Measurements from ENCODE around the gene ZC3H4. TPM values are rescaled to one million over a fixed set of nuclear protein-coding genes. Genes with fewer than 3 reads are reported as not detected.
"Not testable (repeated sequence)": the region's sequence is repeated elsewhere in the genome, so short reads cannot be mapped to it uniquely, and the experiment has no call there.

Gene ZC3H4
- total RNA-seq, 2 experiments from 2014 or later, result 98.3 to 104 TPM

- H3K27me3 Mint-ChIP-seq, result no peaks in the 10 kb centered on the region
- no peak for DNase-seq
- CTCF ChIA-PET, result interaction anchor here (1.1 kb wide), 1 partner anchor 23 kb away, joined by 3 read pairs; no protein-coding TSS in a partner anchor
- H3K27ac Mint-ChIP-seq, result no peak overlapping the region
- peaks cover 63% of the 10 kb centered on the region for H3K4me1 Mint-ChIP-seq
- no peaks in the 10 kb centered on the region for H3K9me3 Mint-ChIP-seq
- peaks cover 47% of the 10 kb centered on the region for H3K36me3 Mint-ChIP-seq (ENCODE audit: low read depth)
- no peak overlapping the region for H3K4me3 Mint-ChIP-seq
- POLR2A ChIA-PET, result interaction anchor here (4.0 to 15.1 kb wide), 2 partner anchors 7 to 10 kb away, joined by 43 to 704 read pairs; partner anchors contain the start of gene ZC3H4
Measured at GRCh38 chr19:47102346-47103060, 11.1 kb downstream of the ZC3H4 start.

GRCh38 chr19:47101116-47101515 lies 12.5 kb downstream of the ZC3H4 start:
- CTCF ChIA-PET, result not testable (repeated sequence)
- Mint-ChIP-seq H3K36me3 (ENCODE audit: low read depth) (peaks cover 53% of the 10 kb centered on the region), H3K4me1 (peaks cover 63% of the 10 kb centered on the region)

GRCh38 chr19:47100290-47100689 lies 13.3 kb downstream of the ZC3H4 start:
- no peaks in the 10 kb centered on the region for H3K9me3 Mint-ChIP-seq
- ChIA-PET CTCF (interaction anchor here (1.5 kb wide), 1 partner anchor 21 kb away, joined by 7 read pairs; no protein-coding TSS in a partner anchor), POLR2A (interaction anchor here (10.2 kb wide), 1 partner anchor 9 kb away, joined by 704 read pairs; the partner anchor contains the start of gene ZC3H4)
- DNase-seq, result no peak
- peaks cover 48% of the 10 kb centered on the region for H3K36me3 Mint-ChIP-seq (ENCODE audit: low read depth)
- peaks cover 63% of the 10 kb centered on the region for H3K4me1 Mint-ChIP-seq
- H3K27ac Mint-ChIP-seq, result no peak overlapping the region
- no peak overlapping the region for H3K4me3 Mint-ChIP-seq
- no peaks in the 10 kb centered on the region for H3K27me3 Mint-ChIP-seq

More at GRCh38 chr19:47101116-47101515, 12.5 kb downstream of the ZC3H4 start:
- H3K9me3 Mint-ChIP-seq, DNase-seq, H3K27ac Mint-ChIP-seq, H3K4me3 Mint-ChIP-seq, H3K27me3 Mint-ChIP-seq: not testable (repeated sequence)
- POLR2A ChIA-PET, result interaction anchor here (4.0 kb wide), 1 partner anchor 12 kb away, joined by 43 read pairs; the partner anchor contains the start of gene ZC3H4

GRCh38 chr19:47099576-47100050 lies 14.0 kb downstream of the ZC3H4 start:
- Mint-ChIP-seq H3K9me3 (no peaks in the 10 kb centered on the region), H3K4me1 (peaks cover 69% of the 10 kb centered on the region), H3K36me3 (ENCODE audit: low read depth) (peaks cover 43% of the 10 kb centered on the region), H3K27me3 (no peaks in the 10 kb centered on the region), H3K27ac (no peak overlapping the region), H3K4me3 (no peak overlapping the region)
- POLR2A ChIA-PET, result interaction anchor here (10.2 kb wide), 1 partner anchor 10 kb away, joined by 704 read pairs; the partner anchor contains the start of gene ZC3H4
- CTCF ChIA-PET, result interaction anchor here (0.5 to 1.5 kb wide), 3 partner anchors 20 to 87 kb away, joined by 3 to 7 read pairs (median 4); no protein-coding TSS in a partner anchor
- DNase-seq, result no peak

GRCh38 chr19:47098608-47099007 lies 15.0 kb downstream of the ZC3H4 start:
- CTCF ChIA-PET, result interaction anchor here (0.8 to 1.5 kb wide), 4 partner anchors 19 to 88 kb away, joined by 3 to 7 read pairs (median 3); no protein-coding TSS in a partner anchor
- peaks cover 48% of the 10 kb centered on the region for H3K36me3 Mint-ChIP-seq (ENCODE audit: low read depth)
- no peak overlapping the region for H3K4me3 Mint-ChIP-seq
- H3K27me3 Mint-ChIP-seq, result no peaks in the 10 kb centered on the region
- POLR2A ChIA-PET, result interaction anchor here (0.6 to 10.2 kb wide), 2 partner anchors 11 to 197 kb away, joined by 5 to 704 read pairs; partner anchors contain the start of gene ZC3H4
- H3K27ac Mint-ChIP-seq, result peak overlapping the region; percentile 60
- H3K9me3 Mint-ChIP-seq, result no peaks in the 10 kb centered on the region
- peaks cover 72% of the 10 kb centered on the region for H3K4me1 Mint-ChIP-seq
- no peak for DNase-seq

- H3K27me3 Mint-ChIP-seq, result no peaks in the 10 kb centered on the region
- H3K36me3 Mint-ChIP-seq (ENCODE audit: low read depth), result peaks cover 50% of the 10 kb centered on the region
- DNase-seq, result no peak
- CTCF ChIA-PET, result interaction anchor here (1.2 to 2.2 kb wide), 2 partner anchors 11 to 16 kb away, joined by 4 to 9 read pairs; partner anchors contain the start of gene ZC3H4
- H3K4me1 Mint-ChIP-seq, result peaks cover 73% of the 10 kb centered on the region
- no peak overlapping the region for H3K4me3 Mint-ChIP-seq
- H3K9me3 Mint-ChIP-seq, result no peaks in the 10 kb centered on the region
- POLR2A ChIA-PET, result interaction anchor here (10.2 kb wide), 1 partner anchor 12 kb away, joined by 704 read pairs; the partner anchor contains the start of gene ZC3H4
- peak overlapping the region; percentile 52 for H3K27ac Mint-ChIP-seq
Measured at GRCh38 chr19:47097396-47098201, 16.0 kb downstream of the ZC3H4 start.

- Mint-ChIP-seq H3K9me3 (no peaks in the 10 kb centered on the region), H3K36me3 (ENCODE audit: low read depth) (peaks cover 55% of the 10 kb centered on the region), H3K27ac (peak overlapping the region; percentile 91), H3K27me3 (no peaks in the 10 kb centered on the region), H3K4me1 (peaks cover 73% of the 10 kb centered on the region), H3K4me3 (no peak overlapping the region)
- POLR2A ChIA-PET, result interaction anchor here (1.5 to 10.2 kb wide), 3 partner anchors 13 to 49 kb away, joined by 4 to 704 read pairs (median 6); partner anchors contain the start of gene ZC3H4
- DNase-seq, result no peak
- CTCF ChIA-PET, result interaction anchor here (1.0 to 2.2 kb wide), 3 partner anchors 12 to 27 kb away, joined by 3 to 9 read pairs (median 4); partner anchors contain the start of gene ZC3H4
Measured at GRCh38 chr19:47096721-47097120, 16.9 kb downstream of the ZC3H4 start.

GRCh38 chr19:47096100-47096704 lies 17.4 kb downstream of the ZC3H4 start:
- Mint-ChIP-seq H3K4me1 (peaks cover 74% of the 10 kb centered on the region), H3K9me3 (no peaks in the 10 kb centered on the region), H3K27ac (peak overlapping the region; percentile 91), H3K4me3 (no peak overlapping the region), H3K27me3 (no peaks in the 10 kb centered on the region), H3K36me3 (ENCODE audit: low read depth) (peaks cover 57% of the 10 kb centered on the region)
- ChIA-PET POLR2A (interaction anchor here (0.6 to 10.2 kb wide), 9 partner anchors 13 to 90 kb away, joined by 3 to 704 read pairs (median 7); partner anchors contain the start of genes SAE1 and ZC3H4), CTCF (interaction anchor here (0.9 to 2.2 kb wide), 6 partner anchors 12 to 148 kb away, joined by 3 to 9 read pairs (median 6); partner anchors contain the start of gene ZC3H4)
- no peak for DNase-seq

- CTCF ChIA-PET, result interaction anchor here (0.9 to 2.2 kb wide), 6 partner anchors 13 to 161 kb away, joined by 3 to 9 read pairs (median 5); partner anchors contain the start of gene ZC3H4
- H3K4me1 Mint-ChIP-seq, result peaks cover 79% of the 10 kb centered on the region
- peaks cover 63% of the 10 kb centered on the region for H3K36me3 Mint-ChIP-seq (ENCODE audit: low read depth)
- H3K9me3 Mint-ChIP-seq, result no peaks in the 10 kb centered on the region
- no peaks in the 10 kb centered on the region for H3K27me3 Mint-ChIP-seq
- peak overlapping the region; percentile 91 for H3K27ac Mint-ChIP-seq
- peak; percentile 45 for DNase-seq
- POLR2A ChIA-PET, result interaction anchor here (0.6 to 10.2 kb wide), 11 partner anchors 12 to 131 kb away, joined by 3 to 704 read pairs (median 6); partner anchors contain the start of genes SAE1 and ZC3H4
- peak overlapping the region; percentile 79 for H3K4me3 Mint-ChIP-seq
Measured at GRCh38 chr19:47095476-47096099, 18.0 kb downstream of the ZC3H4 start.

- peaks cover 83% of the 10 kb centered on the region for H3K4me1 Mint-ChIP-seq
- peak; percentile 74 for DNase-seq
- H3K27me3 Mint-ChIP-seq, result no peaks in the 10 kb centered on the region
- ChIA-PET POLR2A (interaction anchor here (0.7 to 10.2 kb wide), 12 partner anchors 11 to 179 kb away, joined by 4 to 704 read pairs (median 6); partner anchors contain the start of genes SAE1 and ZC3H4), CTCF (interaction anchor here (0.7 to 2.2 kb wide), 9 partner anchors 13 to 162 kb away, joined by 3 to 9 read pairs (median 5); partner anchors contain the start of genes SAE1 and ZC3H4)
- no peaks in the 10 kb centered on the region for H3K9me3 Mint-ChIP-seq
- peaks cover 66% of the 10 kb centered on the region for H3K36me3 Mint-ChIP-seq (ENCODE audit: low read depth)
- H3K27ac Mint-ChIP-seq, result peak overlapping the region; percentile 91
- H3K4me3 Mint-ChIP-seq, result peak overlapping the region; percentile 79
Measured at GRCh38 chr19:47094557-47095475, 18.8 kb downstream of the ZC3H4 start.

Data from activated CD4-positive, alpha-beta memory T cell treated with anti-CD3 and anti-CD28 coated beads, Interleukin-2, amount 10 ng/mL, durations not matched to agents 7 days and 5 days (primary cell).